GM18505 (cell line): ENCODE data around the gene KCTD12.
"Not testable (repeated sequence)": the region's sequence is repeated elsewhere in the genome, so short reads cannot be mapped to it uniquely, and the experiment has no call there.

ENCODE experiments used
- ATAC-seq: cut with Tn5 transposase; IDR thresholded peaks from one replicate; pipeline ENCODE4 v1.9.1; 2021; ENCODE audit not compliant: unreplicated experiment
- POLR2A ChIP-seq: IDR thresholded peaks from 4 replicates; pipeline ENCODE4 v1.6.1; 2011; ENCODE audit warnings: borderline replicate concordance; ENCODE audit not compliant: insufficient read depth, insufficient read length; ENCODE audit errors: extremely low read depth

Gene KCTD12

GRCh38 chr13:76886292-76887075 lies at the start of gene KCTD12:
TSS of gene KCTD12 (minus strand) at chr13:76886405. CDS start at chr13:76886148, 257 bp downstream.
- ATAC-seq, result peak; percentile 70
- TF ChIP-seq POLR2A, result peak; percentile 96

- ATAC-seq, result no peak
- no peak for TF ChIP-seq POLR2A
Measured at GRCh38 chr13:76934671-76935070, 48.5 kb upstream of the KCTD12 start.

GRCh38 chr13:76932076-76932475 lies 45.9 kb upstream of the KCTD12 start:
- ATAC-seq, result no peak

GRCh38 chr13:76929851-76930374 lies 43.7 kb upstream of the KCTD12 start:
- no peak for TF ChIP-seq POLR2A
- ATAC-seq, result no peak

More at GRCh38 chr13:76932076-76932475, 45.9 kb upstream of the KCTD12 start:
- no peak for TF ChIP-seq POLR2A

GRCh38 chr13:76929320-76929719 lies 43.1 kb upstream of the KCTD12 start:
- ATAC-seq, result no peak
- TF ChIP-seq POLR2A, result no peak

GRCh38 chr13:76928456-76928855 lies 42.3 kb upstream of the KCTD12 start:
- no peak for ATAC-seq
- TF ChIP-seq POLR2A, result no peak

GRCh38 chr13:76927955-76928354 lies 41.8 kb upstream of the KCTD12 start:
- TF ChIP-seq POLR2A, result no peak
- ATAC-seq, result no peak

- no peak for TF ChIP-seq POLR2A
- ATAC-seq, result no peak
Measured at GRCh38 chr13:76925115-76925514, 38.9 kb upstream of the KCTD12 start.

GRCh38 chr13:76921516-76921915 lies 35.3 kb upstream of the KCTD12 start:
- ATAC-seq, result no peak
- TF ChIP-seq POLR2A, result no peak

- not testable (repeated sequence) for ATAC-seq
Measured at GRCh38 chr13:76917755-76918481, 31.7 kb upstream of the KCTD12 start.

GRCh38 chr13:76917095-76917494 lies 30.9 kb upstream of the KCTD12 start:
- ATAC-seq, result no peak
- no peak for TF ChIP-seq POLR2A

GRCh38 chr13:76913898-76914297 lies 27.7 kb upstream of the KCTD12 start:
- TF ChIP-seq POLR2A, result no peak
- no peak for ATAC-seq

- no peak for TF ChIP-seq POLR2A
- ATAC-seq, result no peak
Measured at GRCh38 chr13:76912476-76912875, 26.3 kb upstream of the KCTD12 start.

- no peak for ATAC-seq
- TF ChIP-seq POLR2A, result no peak
Measured at GRCh38 chr13:76904507-76904906, 18.3 kb upstream of the KCTD12 start.
